HCT116 (cell line): ENCODE measurements around the gene AMACR. TPM values are rescaled to one million over a fixed set of nuclear protein-coding genes. Genes with fewer than 3 reads are reported as not detected.

Source experiments
- ATAC-seq: fragments of 200-7000 bp; cut with Tn5 transposase; 2 replicates; pipeline ENCODE4 v1.9.1; 2020; ENCODE audit warnings: mild to moderate bottlenecking, moderate library complexity
- BruUV-seq: library from RNA; stranded (reverse); fragments of 400-500 nt; replicated peaks from 2 replicates; lab custom pipeline; 2021; lab: Mats Ljungman, UMichigan
- CTCF ChIA-PET: fragments of 300-600 bp; sonication (Branson Sonifier 250); formaldehyde crosslinking; loops from one replicate; lab custom pipeline; 2021; ENCODE audit warnings: antibody characterized with exemption; lab: Charles Lee
- POLR2A ChIA-PET: fragments of 300-600, 350-600 bp; sonication (Branson Sonifier 250); formaldehyde crosslinking; loops from one replicate; lab custom pipeline; 2021; ENCODE audit warnings: antibody characterized with exemption; lab: Charles Lee
- RAD21 ChIA-PET, 2 experiments: fragments of 300-600 bp; sonication (Branson Sonifier 250); formaldehyde crosslinking; loops; one replicate each; lab custom pipeline; 2023; ENCODE audit warnings: low total read pairs in 2 of 2; ENCODE audit not compliant: uncharacterized antibody in 2 of 2, unreplicated experiment in 2 of 2, low non-redundant PET in 1 of 2; lab: Charles Lee
- DNase-seq: peaks from one replicate; pipeline ENCODE4 v3.0.0-alpha.2; 2010; ENCODE audit warnings: low read depth, low spot score
- H2AFZ ChIP-seq: fragments of 200-600 bp; shearing (Covaris generic), sonication (generic); 2 replicates; pipeline ENCODE4 v1.6.1; 2017; ENCODE audit warnings: low read depth, mixed run types, mixed read lengths, antibody characterized with exemption, low read length; ENCODE audit not compliant: poor library complexity, severe bottlenecking
- H3K27ac ChIP-seq: 2 replicates; pipeline ENCODE4 v1.5.1; 2012; ENCODE audit warnings: low read depth, low read length
- H3K27me3 ChIP-seq: fragments of 200-600 bp; sonication (generic); 2 replicates; pipeline ENCODE4 v1.6.1; 2016; ENCODE audit warnings: mixed run types, low read length, mixed read lengths; ENCODE audit not compliant: insufficient read depth
- H3K36me3 ChIP-seq, 2 experiments: fragments of 200-500 bp in 1 of 2; fragments of 200-600 bp in 1 of 2; sonication (Bioruptor generic) in 1 of 2; sonication (generic) in 1 of 2; 2 replicates each; pipeline versions ENCODE4 v1.5.1 to v1.6.1; 2014 to 2016; ENCODE audit warnings: low read length in 2 of 2, inconsistent platforms in 1 of 2, mixed read lengths in 1 of 2, mixed run types in 1 of 2; ENCODE audit not compliant: insufficient read depth in 2 of 2, control insufficient read depth in 1 of 2
- H3K4me1 ChIP-seq, 2 experiments: fragments of 200-600 bp in 1 of 2; sonication (generic) in 1 of 2; 2 replicates each; pipeline versions ENCODE4 v1.5.1 to v1.6.1; 2012 to 2017; ENCODE audit warnings: low read length in 2 of 2, inconsistent platforms in 1 of 2, mild to moderate bottlenecking in 1 of 2, mixed read lengths in 1 of 2, mixed run types in 1 of 2, moderate library complexity in 1 of 2; ENCODE audit not compliant: insufficient read depth in 2 of 2, control insufficient read depth in 1 of 2
- H3K4me2 ChIP-seq: fragments of 200-600 bp; sonication (generic); 2 replicates; pipeline ENCODE4 v1.6.1; 2017; ENCODE audit warnings: mixed run types, low read length, mixed read lengths
- H3K4me3 ChIP-seq, 2 experiments: fragments of 200-600 bp in 1 of 2; sonication (generic) in 1 of 2; replicated peaks in 1 of 2; 2 replicates each; pipeline ENCODE4 v1.5.1; 2011 to 2016; ENCODE audit warnings: low read length in 2 of 2, control low read depth in 1 of 2, low read depth in 1 of 2, mild to moderate bottlenecking in 1 of 2, mixed read lengths in 1 of 2, mixed run types in 1 of 2
- H3K79me2 ChIP-seq: fragments of 200-600 bp; sonication (generic); 2 replicates; pipeline ENCODE4 v1.6.1; 2017; ENCODE audit warnings: mild to moderate bottlenecking, mixed run types, low read length, moderate library complexity, mixed read lengths; ENCODE audit not compliant: insufficient read depth
- H3K9ac ChIP-seq: fragments of 200-600 bp; sonication (generic); 2 replicates; pipeline ENCODE4 v1.6.1; 2016; ENCODE audit warnings: low read length, mixed read lengths
- H3K9me2 ChIP-seq: fragments of 200-600 bp; sonication (generic), shearing (Covaris generic); 2 replicates; pipeline ENCODE4 v1.6.1; 2017; ENCODE audit warnings: mixed run types, mild to moderate bottlenecking, moderate library complexity; ENCODE audit not compliant: insufficient read depth
- H3K9me3 ChIP-seq, 2 experiments: fragments of 200-500 bp in 1 of 2; fragments of 200-600 bp in 1 of 2; sonication (Bioruptor generic) in 1 of 2; sonication (generic) in 1 of 2; 2 replicates each; pipeline ENCODE4 v1.6.1; 2014 to 2017; ENCODE audit warnings: low read length in 2 of 2, mixed read lengths in 2 of 2, inconsistent platforms in 1 of 2, low read depth in 1 of 2, mild to moderate bottlenecking in 1 of 2, mixed run types in 1 of 2, moderate library complexity in 1 of 2; ENCODE audit not compliant: control insufficient read depth in 1 of 2, insufficient read depth in 1 of 2
- H4K20me1 ChIP-seq: fragments of 200-600 bp; sonication (generic), shearing (Covaris generic); 2 replicates; pipeline ENCODE4 v1.6.1; 2017; ENCODE audit warnings: mixed run types, mild to moderate bottlenecking, moderate library complexity; ENCODE audit not compliant: insufficient read depth
- ATF3 ChIP-seq: IDR thresholded peaks from 2 replicates; pipeline ENCODE4 v1.6.1; 2012
- CBX3 ChIP-seq: IDR thresholded peaks from 2 replicates; pipeline ENCODE4 v1.6.1; 2012; ENCODE audit warnings: low read depth
- CEBPB ChIP-seq: IDR thresholded peaks from 2 replicates; pipeline ENCODE4 v1.6.1; 2012; ENCODE audit warnings: low read depth
- ELF1 ChIP-seq: IDR thresholded peaks from 2 replicates; pipeline ENCODE4 v1.6.1; 2012; ENCODE audit warnings: low read depth, borderline replicate concordance
- EZH2phosphoT487 ChIP-seq: fragments of 200-600 bp; IDR thresholded peaks from 2 replicates; pipeline ENCODE4 v1.6.1; 2018; ENCODE audit warnings: antibody characterized with exemption, borderline replicate concordance
- JUND ChIP-seq: IDR thresholded peaks from 2 replicates; pipeline ENCODE4 v1.6.1; 2012
- POLR2A ChIP-seq: IDR thresholded peaks from 2 replicates; pipeline ENCODE4 v1.7.0; 2011; ENCODE audit warnings: borderline replicate concordance; ENCODE audit not compliant: insufficient read depth, insufficient read length; ENCODE audit errors: extremely low read depth
- RAD21 ChIP-seq: IDR thresholded peaks from 2 replicates; pipeline ENCODE4 v1.6.1; 2012; ENCODE audit warnings: low read depth, mild to moderate bottlenecking
- REST ChIP-seq: IDR thresholded peaks from 2 replicates; pipeline ENCODE4 v1.6.1; 2012; ENCODE audit warnings: low read depth
- TCF7L2 ChIP-seq: IDR thresholded peaks from 2 replicates; pipeline ENCODE4 v1.7.0; 2011; ENCODE audit warnings: borderline replicate concordance, inconsistent platforms; ENCODE audit not compliant: insufficient read depth, insufficient read length; ENCODE audit errors: extremely low read depth
- ZBTB33 ChIP-seq: IDR thresholded peaks from 2 replicates; pipeline ENCODE4 v1.6.1; 2011; ENCODE audit warnings: mild to moderate bottlenecking, low read length, moderate library complexity; ENCODE audit not compliant: insufficient replicate concordance; ENCODE audit errors: extremely low read depth
- ZFX ChIP-seq: fragments of 450-650 bp; IDR thresholded peaks from 2 replicates; pipeline ENCODE4 v1.6.1; 2017
- ZNF274 ChIP-seq: fragments of 200-500 bp; sonication (Bioruptor generic); IDR thresholded peaks from 2 replicates; pipeline ENCODE4 v1.6.1; 2014; ENCODE audit warnings: mild to moderate bottlenecking, low read depth, low read length, inconsistent platforms
- intact Hi-C: fragments of 100-400 bp; cut with micrococcal nuclease; formaldehyde crosslinking; loops from 2 replicates; pipeline ENCODE4 v1.10.0; 2022
- total RNA-seq: library from RNA; stranded (reverse); gene quantifications from one replicate; pipeline ENCODE4 v1.2.1, GENCODE V29; 2021; ENCODE audit not compliant: unreplicated experiment

Gene AMACR
- total RNA-seq, 1 experiment from 2014 or later = 4.3 TPM

GRCh38 chr5:34012791-34013190 lies 4.9 kb upstream of the AMACR start:
- Histone ChIP-seq H3K9me2 (no peaks in the 10 kb centered on the region), H2AFZ (no peak overlapping the region), H3K9ac (no peak overlapping the region), H4K20me1 (no peaks in the 10 kb centered on the region), H3K27ac (no peak overlapping the region), H3K79me2 (no peaks in the 10 kb centered on the region), H3K4me3 (no peak overlapping the region), H3K9me3 (no peaks in the 10 kb centered on the region)
- CTCF ChIA-PET = no interaction called here
- RAD21 ChIA-PET = no interaction called here
- intact Hi-C loops = no loop called here
- POLR2A ChIA-PET = no interaction called here
- no TSS peak for BruUV-seq
- DNase-seq = no peak
- TF ChIP-seq ZFX = no peak
- TF ChIP-seq ZBTB33 = no peak
- TF ChIP-seq EZH2phosphoT487 = no peak
- no peak for TF ChIP-seq CBX3
- TF ChIP-seq, all 23 proteins: peak for 0
- no peaks in the 10 kb centered on the region for H3K27me3 ChIP-seq
- no peaks in the 10 kb centered on the region for H3K36me3 ChIP-seq
- H3K4me1 ChIP-seq = peaks cover 0 to 4% of the 10 kb centered on the region in 2 experiments; a peak in 2 of 4 replicates
- no peak for ATAC-seq
- no peak overlapping the region for H3K4me2 ChIP-seq

- BruUV-seq = no TSS peak
- H3K27me3 ChIP-seq = no peaks in the 10 kb centered on the region
- H3K79me2 ChIP-seq = no peaks in the 10 kb centered on the region
- H4K20me1 ChIP-seq = no peaks in the 10 kb centered on the region
- H3K9ac ChIP-seq = no peak overlapping the region
- H3K4me3 ChIP-seq = no peak overlapping the region
- H2AFZ ChIP-seq = no peak overlapping the region
- H3K27ac ChIP-seq = no peak overlapping the region
- CTCF ChIA-PET = no interaction called here
- no peaks in the 10 kb centered on the region for H3K36me3 ChIP-seq
- no peak overlapping the region for H3K4me2 ChIP-seq
- H3K4me1 ChIP-seq = peaks cover 6% of the 10 kb centered on the region in 2 experiments; a peak in 2 of 4 replicates
- DNase-seq (no peak), ATAC-seq (no peak)
- H3K9me2 ChIP-seq = no peaks in the 10 kb centered on the region
- POLR2A ChIA-PET = no interaction called here
- no peaks in the 10 kb centered on the region for H3K9me3 ChIP-seq
- intact Hi-C loops = no loop called here
- RAD21 ChIA-PET = no interaction called here
- TF ChIP-seq EZH2phosphoT487 (no peak), POLR2A (no peak), ATF3 (no peak), TCF7L2 (no peak), ELF1 (no peak), RAD21 (no peak), ZNF274 (no peak), JUND (no peak), ZBTB33 (no peak), CEBPB (no peak), REST (no peak)
Observed at GRCh38 chr5:34011536-34011935, 3.7 kb upstream of the AMACR start.
